ELF-1 (cell line): ENCODE results near the gene PILRA.
"Not testable (repeated sequence)": the region's sequence is repeated elsewhere in the genome, so short reads cannot be mapped to it uniquely, and the experiment has no call there.

Experiments used
- DNase-seq: peaks from one replicate; pipeline ENCODE4 v3.0.0-alpha.2; 2016; ENCODE audit warnings: low read depth, low spot score

The PILRA gene

GRCh38 chr7:100434297-100435144 lies 61.2 kb downstream of the PILRA start:
- no peak for DNase-seq

GRCh38 chr7:100435401-100436304 lies 62.4 kb downstream of the PILRA start:
- DNase-seq = peak; percentile 53

- DNase-seq = no peak
These were observed 64.1 kb downstream of the PILRA start for GRCh38 chr7:100437150-100438100.

- no peak for DNase-seq
These were observed 64.9 kb downstream of the PILRA start for GRCh38 chr7:100438172-100438571.

GRCh38 chr7:100438731-100439130 lies 65.4 kb downstream of the PILRA start:
- not testable (repeated sequence) for DNase-seq

- not testable (repeated sequence) for DNase-seq
These were observed 66.0 kb downstream of the PILRA start for GRCh38 chr7:100439244-100439643.

- DNase-seq = no peak
These were observed 68.6 kb downstream of the PILRA start for GRCh38 chr7:100441641-100442535.

- no peak for DNase-seq
These were observed 70.0 kb downstream of the PILRA start for GRCh38 chr7:100443096-100443840.

- DNase-seq = no peak
These were observed 71.3 kb downstream of the PILRA start for GRCh38 chr7:100444311-100445278.

GRCh38 chr7:100446040-100446439 lies 72.8 kb downstream of the PILRA start:
- DNase-seq = no peak

GRCh38 chr7:100447363-100447762 lies 74.1 kb downstream of the PILRA start:
- DNase-seq = not testable (repeated sequence)

- no peak for DNase-seq
These were observed 76.0 kb downstream of the PILRA start for GRCh38 chr7:100449190-100449795.
